H9 (cell line): Measurements from ENCODE around the gene MLPH. TPM values are rescaled to one million over a fixed set of nuclear protein-coding genes. Genes with fewer than 3 reads are reported as not detected.

Source experiments
- DNase-seq: peaks from one replicate; pipeline ENCODE4 v3.0.0-alpha.2; 2017
- H2AFZ ChIP-seq: one replicate; pipeline ENCODE4 v1.6.1; 2013; ENCODE audit warnings: mild to moderate bottlenecking, low read length, control low read depth, moderate library complexity
- H2AK5ac ChIP-seq: 2 replicates; pipeline ENCODE4 v1.6.1; 2013; ENCODE audit warnings: low read length, control low read depth, mixed read lengths; ENCODE audit not compliant: insufficient read length
- H2BK120ac ChIP-seq: one replicate; pipeline ENCODE4 v1.6.1; 2013; ENCODE audit warnings: low read depth, mild to moderate bottlenecking, low read length, control low read depth, inconsistent platforms; ENCODE audit not compliant: poor library complexity, severe bottlenecking
- H2BK12ac ChIP-seq: 2 replicates; pipeline ENCODE4 v1.6.1; 2013; ENCODE audit warnings: low read length, control low read depth, mixed read lengths, low read depth; ENCODE audit not compliant: insufficient read length
- H2BK15ac ChIP-seq: 2 replicates; pipeline ENCODE4 v1.6.1; 2013; ENCODE audit warnings: low read depth, low read length, control low read depth
- H2BK20ac ChIP-seq: one replicate; pipeline ENCODE4 v1.6.1; 2013; ENCODE audit warnings: low read depth, mild to moderate bottlenecking, low read length, control low read depth, inconsistent platforms; ENCODE audit not compliant: poor library complexity, severe bottlenecking
- H2BK5ac ChIP-seq: 2 replicates; pipeline ENCODE4 v1.6.1; 2013; ENCODE audit warnings: low read length, control low read depth, mixed read lengths; ENCODE audit not compliant: insufficient read length
- H3K14ac ChIP-seq: 2 replicates; pipeline ENCODE4 v1.6.1; 2013; ENCODE audit warnings: low read length, control low read depth; ENCODE audit not compliant: insufficient read depth
- H3K18ac ChIP-seq: 2 replicates; pipeline ENCODE4 v1.6.1; 2013; ENCODE audit warnings: low read depth, mild to moderate bottlenecking, mixed read lengths, low read length, control low read depth; ENCODE audit not compliant: insufficient read length
- H3K23ac ChIP-seq: 2 replicates; pipeline ENCODE4 v1.6.1; 2013; ENCODE audit warnings: low read length, control low read depth, mixed read lengths, low read depth; ENCODE audit not compliant: insufficient read length
- H3K23me2 ChIP-seq: 2 replicates; pipeline ENCODE4 v1.6.1; 2013; ENCODE audit warnings: low read depth, mild to moderate bottlenecking, mixed read lengths, low read length, control low read depth; ENCODE audit not compliant: insufficient read length, poor library complexity, severe bottlenecking
- H3K27ac ChIP-seq: 2 replicates; pipeline ENCODE4 v1.5.1; 2013; ENCODE audit warnings: low read length, control low read depth, mixed read lengths, low read depth; ENCODE audit not compliant: insufficient read length
- H3K27me3 ChIP-seq: 2 replicates; pipeline ENCODE4 v1.6.1; 2013; ENCODE audit warnings: low read length, control low read depth, inconsistent platforms; ENCODE audit not compliant: insufficient read depth
- H3K4ac ChIP-seq: 2 replicates; pipeline ENCODE4 v1.6.1; 2013; ENCODE audit warnings: low read depth, mild to moderate bottlenecking, control low read depth, inconsistent platforms, low read length, moderate library complexity
- H3K4me1 ChIP-seq: 2 replicates; pipeline ENCODE4 v1.6.1; 2013; ENCODE audit warnings: low read length, control low read depth, inconsistent platforms; ENCODE audit not compliant: insufficient read depth
- H3K4me2 ChIP-seq: 2 replicates; pipeline ENCODE4 v1.6.1; 2013; ENCODE audit warnings: low read length, control low read depth, mixed read lengths; ENCODE audit not compliant: insufficient read length, insufficient read depth
- H3K56ac ChIP-seq: 2 replicates; pipeline ENCODE4 v1.6.1; 2013; ENCODE audit warnings: low read depth, mild to moderate bottlenecking, mixed read lengths, low read length, control low read depth; ENCODE audit not compliant: insufficient read length
- H3K79me1 ChIP-seq: 2 replicates; pipeline ENCODE4 v1.6.1; 2013; ENCODE audit warnings: low read depth, mild to moderate bottlenecking, moderate library complexity, low read length, control low read depth, inconsistent platforms; ENCODE audit not compliant: insufficient read depth, poor library complexity, severe bottlenecking
- H3K79me2 ChIP-seq: 2 replicates; pipeline ENCODE4 v1.6.1; 2013; ENCODE audit warnings: low read length, control low read depth, inconsistent platforms; ENCODE audit not compliant: insufficient read depth
- H3K9ac ChIP-seq: 2 replicates; pipeline ENCODE4 v1.6.1; 2013; ENCODE audit warnings: low read length, control low read depth, mixed read lengths; ENCODE audit not compliant: insufficient read length; ENCODE audit errors: extremely low read depth
- H3K9me3 ChIP-seq: one replicate; pipeline ENCODE4 v1.6.1; 2013; ENCODE audit warnings: low read depth, low read length, inconsistent platforms; ENCODE audit not compliant: control insufficient read depth
- H3T11ph ChIP-seq: one replicate; pipeline ENCODE4 v1.6.1; 2013; ENCODE audit warnings: mild to moderate bottlenecking, low read length, control low read depth, inconsistent platforms
- H4K20me1 ChIP-seq: one replicate; pipeline ENCODE4 v1.6.1; 2013; ENCODE audit not compliant: control insufficient read depth, insufficient read length, insufficient read depth
- H4K5ac ChIP-seq: 2 replicates; pipeline ENCODE4 v1.6.1; 2013; ENCODE audit warnings: low read depth, mild to moderate bottlenecking, mixed read lengths, low read length, control low read depth; ENCODE audit not compliant: insufficient read length
- H4K8ac ChIP-seq: replicated peaks from 2 replicates; pipeline ENCODE4 v1.6.1; 2013; ENCODE audit warnings: low read length, control low read depth, mixed read lengths, low read depth; ENCODE audit not compliant: insufficient read length
- H4K91ac ChIP-seq: 2 replicates; pipeline ENCODE4 v1.6.1; 2013; ENCODE audit warnings: low read depth, mild to moderate bottlenecking, moderate library complexity, mixed read lengths, low read length, control low read depth; ENCODE audit not compliant: insufficient read length
- H3K27ac Mint-ChIP-seq, 3 experiments: 2 replicates in 2 of 3; 3 replicates in 1 of 3; pipeline ENCODE4 v1.8.0; 2020 to 2021; ENCODE audit warnings: mixed read lengths in 3 of 3, mild to moderate bottlenecking in 1 of 3, moderate library complexity in 1 of 3
- H3K27me3 Mint-ChIP-seq: 2 replicates; pipeline ENCODE4 v1.8.0; 2021; ENCODE audit warnings: low read depth, mild to moderate bottlenecking, moderate library complexity, mixed read lengths
- H3K36me3 Mint-ChIP-seq, 3 experiments: 2 replicates in 2 of 3; 3 replicates in 1 of 3; pipeline ENCODE4 v1.8.0; 2020 to 2021; ENCODE audit warnings: low read depth in 3 of 3, mixed read lengths in 3 of 3; ENCODE audit not compliant: insufficient read depth in 1 of 3
- H3K4me1 Mint-ChIP-seq, 2 experiments: 2 replicates each; pipeline ENCODE4 v1.8.0; 2020; ENCODE audit warnings: mixed read lengths in 2 of 2
- H3K4me3 Mint-ChIP-seq, 2 experiments: 2 replicates in 1 of 2; 3 replicates in 1 of 2; pipeline ENCODE4 v1.8.0; 2020 to 2021; ENCODE audit warnings: mild to moderate bottlenecking in 2 of 2, mixed read lengths in 2 of 2, moderate library complexity in 1 of 2
- H3K9me3 Mint-ChIP-seq, 2 experiments: 2 replicates in 1 of 2; 3 replicates in 1 of 2; pipeline ENCODE4 v1.8.0; 2020; ENCODE audit warnings: mild to moderate bottlenecking in 2 of 2, mixed read lengths in 2 of 2, moderate library complexity in 1 of 2
- WGBS: extraction: QIAGEN DNeasy Blood & Tissue Kit; methylation state at CpG from one replicate; pipeline ENCODE4 v1.1.7; 2013; ENCODE audit warnings: missing lambda C conversion rate, low lambda C conversion rate, mixed read lengths; ENCODE audit not compliant: insufficient read length; ENCODE audit errors: extremely low coverage; 5-methylcytosine and 5-hydroxymethylcytosine counted together
- total RNA-seq: library from RNA; stranded (reverse); gene quantifications from 2 replicates; pipeline ENCODE4 v1.2.1, GENCODE V29; 2021
- TF ChIP-seq, protein P1 (sequence below): fragments of 200-600 bp; sonication (generic); conservative IDR thresholded peaks from 3 replicates; pipeline ENCODE4 v1.8.0; 2021; ENCODE audit warnings: antibody characterized with exemption, mild to moderate bottlenecking

Gene MLPH
- total RNA-seq, 1 experiment from 2014 or later, result 3.4 TPM

DNA sequence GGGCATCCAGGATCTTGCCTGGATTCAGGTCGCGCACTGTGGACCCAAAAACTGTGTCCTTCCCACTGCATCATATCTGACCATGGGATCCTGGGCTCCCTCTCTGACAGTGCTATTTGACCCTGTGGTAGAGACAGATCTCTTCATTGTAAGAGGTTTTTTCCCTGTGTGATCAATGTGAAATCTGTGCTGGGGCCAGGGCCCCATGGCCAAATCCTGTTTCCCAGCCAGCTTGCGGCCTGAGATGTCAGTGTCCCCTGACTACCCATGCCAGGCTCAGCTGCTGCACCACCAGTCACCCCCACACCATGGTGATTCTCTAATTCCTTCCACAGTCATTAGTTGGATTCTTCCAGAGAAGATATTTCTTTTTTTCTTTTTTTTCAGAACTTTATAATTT lies 82.8 kb downstream of the MLPH start:
- no peak overlapping the region for H2AFZ ChIP-seq
- Mint-ChIP-seq H3K4me3 (no peak overlapping the region), H3K9me3 (no peaks in the 10 kb centered on the region), H3K27me3 (no peaks in the 10 kb centered on the region; the same call in 1 of the 2 replicates), H3K4me1 (peaks cover 11% of the 10 kb centered on the region in 2 experiments), H3K36me3 (peaks cover 0 to 10% (median 0%) of the 10 kb centered on the region in 3 experiments; a peak in 2 of 7 replicates), H3K27ac (no peak overlapping the region)
- H3K4ac ChIP-seq, result no peak overlapping the region
- no CpG with 5 or more reads among the region's 3 CpGs for WGBS
- no peak overlapping the region for H3K56ac ChIP-seq
- no peak overlapping the region for H3K18ac ChIP-seq
- H4K5ac ChIP-seq, result no peak overlapping the region
- H2AK5ac ChIP-seq, result no peak overlapping the region
- H2BK20ac ChIP-seq, result no peak overlapping the region
- H3K27ac ChIP-seq, result no peak overlapping the region
- no peak overlapping the region for H3K9ac ChIP-seq
- H4K91ac ChIP-seq, result no peak overlapping the region
- H4K20me1 ChIP-seq, result no peaks in the 10 kb centered on the region
- TF ChIP-seq, protein P1, sequence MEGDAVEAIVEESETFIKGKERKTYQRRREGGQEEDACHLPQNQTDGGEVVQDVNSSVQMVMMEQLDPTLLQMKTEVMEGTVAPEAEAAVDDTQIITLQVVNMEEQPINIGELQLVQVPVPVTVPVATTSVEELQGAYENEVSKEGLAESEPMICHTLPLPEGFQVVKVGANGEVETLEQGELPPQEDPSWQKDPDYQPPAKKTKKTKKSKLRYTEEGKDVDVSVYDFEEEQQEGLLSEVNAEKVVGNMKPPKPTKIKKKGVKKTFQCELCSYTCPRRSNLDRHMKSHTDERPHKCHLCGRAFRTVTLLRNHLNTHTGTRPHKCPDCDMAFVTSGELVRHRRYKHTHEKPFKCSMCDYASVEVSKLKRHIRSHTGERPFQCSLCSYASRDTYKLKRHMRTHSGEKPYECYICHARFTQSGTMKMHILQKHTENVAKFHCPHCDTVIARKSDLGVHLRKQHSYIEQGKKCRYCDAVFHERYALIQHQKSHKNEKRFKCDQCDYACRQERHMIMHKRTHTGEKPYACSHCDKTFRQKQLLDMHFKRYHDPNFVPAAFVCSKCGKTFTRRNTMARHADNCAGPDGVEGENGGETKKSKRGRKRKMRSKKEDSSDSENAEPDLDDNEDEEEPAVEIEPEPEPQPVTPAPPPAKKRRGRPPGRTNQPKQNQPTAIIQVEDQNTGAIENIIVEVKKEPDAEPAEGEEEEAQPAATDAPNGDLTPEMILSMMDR, result no peak
- no peak overlapping the region for H3K23ac ChIP-seq
- H2BK12ac ChIP-seq, result no peak overlapping the region
- H2BK120ac ChIP-seq, result no peak overlapping the region
- no peaks in the 10 kb centered on the region for H3K9me3 ChIP-seq
- H3K79me2 ChIP-seq, result no peaks in the 10 kb centered on the region
- H3K4me1 ChIP-seq, result 0 out of 2 replicates have a peak, but pooled peaks cover 3% of the 10 kb centered on the region
- no peaks in the 10 kb centered on the region for H3K23me2 ChIP-seq
- H3T11ph ChIP-seq, result no peak overlapping the region
- H3K14ac ChIP-seq, result no peak overlapping the region; the same call in 1 of the 2 replicates
- no peak overlapping the region for H3K4me2 ChIP-seq
- H2BK15ac ChIP-seq, result no peak overlapping the region
- no peak overlapping the region for H4K8ac ChIP-seq
- no peaks in the 10 kb centered on the region for H3K27me3 ChIP-seq
- no peaks in the 10 kb centered on the region for H3K79me1 ChIP-seq
- H2BK5ac ChIP-seq, result no peak overlapping the region
- no peak for DNase-seq
